Common myeloid progenitor, CD34-positive (primary cell): ENCODE results near the gene BNIP3.

ENCODE experiments used
- CTCF ChIA-PET: fragments of 350-600 bp; sonication (Branson Sonifier 250); formaldehyde crosslinking; loops from one replicate; lab custom pipeline; 2021; ENCODE audit warnings: antibody characterized with exemption; lab: Charles Lee
- POLR2A ChIA-PET: fragments of 350-600 bp; sonication (Branson Sonifier 250); formaldehyde crosslinking; loops from one replicate; lab custom pipeline; 2021; ENCODE audit warnings: antibody characterized with exemption; lab: Charles Lee
- DNase-seq, 3 donors: peaks; one replicate each; pipeline versions ENCODE4 v3.0.0 to v3.0.0-alpha.2; 2013
- H3K27ac ChIP-seq, 2 experiments: 1 replicate in 1 of 2; 2 replicates in 1 of 2; pipeline ENCODE4 v1.7.0; 2013; ENCODE audit warnings: inconsistent platforms in 2 of 2, low read length in 2 of 2, mild to moderate bottlenecking in 2 of 2, low read depth in 1 of 2, moderate library complexity in 1 of 2; ENCODE audit not compliant: severe bottlenecking in 2 of 2, insufficient read depth in 1 of 2, poor library complexity in 1 of 2
- H3K27me3 ChIP-seq, 5 experiments: replicated peaks in 2 of 5; 1 replicate in 3 of 5; 2 replicates in 2 of 5; pipeline versions ENCODE4 v1.6.1 to v1.7.0; 2013; ENCODE audit warnings: low read length in 4 of 5, mild to moderate bottlenecking in 2 of 5, moderate library complexity in 2 of 5, inconsistent platforms in 1 of 5; ENCODE audit not compliant: insufficient read depth in 5 of 5, control insufficient read depth in 4 of 5
- H3K36me3 ChIP-seq, 4 experiments: 1 replicate in 2 of 4; 2 replicates in 2 of 4; pipeline versions ENCODE4 v1.6.1 to v1.7.0; 2013; ENCODE audit warnings: low read length in 3 of 4, control low read depth in 1 of 4, mild to moderate bottlenecking in 1 of 4; ENCODE audit not compliant: control insufficient read depth in 4 of 4, insufficient read depth in 4 of 4
- H3K4me1 ChIP-seq, 4 experiments: 1 replicate in 3 of 4; 2 replicates in 1 of 4; pipeline versions ENCODE4 v1.6.1 to v1.7.1; 2013; ENCODE audit warnings: low read length in 3 of 4, mild to moderate bottlenecking in 3 of 4, control low read depth in 1 of 4, inconsistent platforms in 1 of 4, moderate library complexity in 1 of 4; ENCODE audit not compliant: control insufficient read depth in 4 of 4, insufficient read depth in 4 of 4; ENCODE audit errors: control extremely low read depth in 1 of 4
- H3K4me3 ChIP-seq, 7 experiments: 1 replicate in 4 of 7; 2 replicates in 3 of 7; pipeline versions ENCODE4 v1.5.1 to v1.7.0; 2013; ENCODE audit warnings: mild to moderate bottlenecking in 7 of 7, low read length in 6 of 7, moderate library complexity in 6 of 7, inconsistent platforms in 2 of 7, low read depth in 2 of 7, control low read depth in 1 of 7; ENCODE audit not compliant: insufficient read depth in 4 of 7, control insufficient read depth in 1 of 7; ENCODE audit errors: extremely low read depth in 1 of 7
- H3K9me3 ChIP-seq, 5 experiments: 1 replicate in 4 of 5; 2 replicates in 1 of 5; pipeline versions ENCODE4 v1.6.1 to v1.7.1; 2013; ENCODE audit warnings: low read length in 4 of 5, mild to moderate bottlenecking in 2 of 5, inconsistent platforms in 1 of 5, low read depth in 1 of 5, moderate library complexity in 1 of 5; ENCODE audit not compliant: control insufficient read depth in 4 of 5, insufficient read depth in 2 of 5; ENCODE audit errors: control extremely low read depth in 1 of 5
- WGBS: methylation state at CpG from one replicate; pipeline ENCODE4 v1.1.5; 2013; ENCODE audit not compliant: insufficient coverage; 5-methylcytosine and 5-hydroxymethylcytosine counted together

BNIP3 gene

DNA sequence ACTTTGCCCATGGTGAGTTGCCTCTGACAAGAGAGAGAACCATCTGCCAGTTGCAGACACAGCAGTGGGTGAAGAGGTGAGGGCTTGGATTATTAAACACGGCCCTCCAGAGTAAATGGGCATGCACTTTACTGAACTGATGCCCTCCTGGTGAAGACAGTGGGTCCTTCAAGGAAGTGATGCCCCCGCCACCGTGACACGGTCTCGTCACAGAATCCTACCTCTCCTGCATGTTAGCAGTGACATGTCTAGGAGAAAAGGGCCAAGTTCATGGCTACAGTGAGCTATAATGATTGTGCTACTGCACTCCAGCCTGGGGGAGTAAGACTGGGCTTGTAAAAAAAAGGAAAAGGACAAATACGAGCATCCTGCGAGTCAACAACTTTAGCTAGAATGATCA lies 2.4 kb downstream of the BNIP3 start:
- no peak for DNase-seq
- no peaks in the 10 kb centered on the region for H3K9me3 ChIP-seq
- ChIA-PET POLR2A (no interaction called here), CTCF (interaction anchor here (1.1 kb wide), 1 partner anchor 18 kb away, joined by 3 read pairs; no protein-coding TSS in a partner anchor)
- no peak overlapping the region for H3K27ac ChIP-seq
- WGBS, result 86% methylated on average over 7 of the region's 7 CpGs
- peaks cover 2 to 21% (median 17%) of the 10 kb centered on the region in 4 experiments for H3K4me1 ChIP-seq
- no peak overlapping the region for H3K4me3 ChIP-seq
- peaks cover 2 to 49% (median 7%) of the 10 kb centered on the region in 5 experiments for H3K27me3 ChIP-seq
- no peaks in the 10 kb centered on the region for H3K36me3 ChIP-seq

DNA sequence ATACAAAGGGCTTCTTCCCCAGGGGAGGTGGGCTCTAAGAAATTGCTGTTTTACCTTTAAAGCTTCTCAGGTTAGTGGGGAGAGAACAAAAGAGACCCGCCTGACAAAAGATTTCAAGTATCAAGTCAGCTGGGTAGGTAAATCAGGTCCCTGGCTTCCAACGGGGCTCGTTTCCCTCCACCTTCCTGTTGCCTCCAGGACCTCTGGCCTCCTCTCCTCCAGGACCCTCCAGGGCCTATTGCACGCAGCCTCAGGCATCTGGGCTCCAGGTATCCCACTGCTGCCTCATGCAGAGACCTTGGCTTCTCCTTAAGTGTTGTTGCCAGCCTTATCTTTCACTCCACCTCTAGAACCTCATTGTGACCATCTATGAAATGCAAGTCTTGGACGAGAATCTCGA lies 2.9 kb downstream of the BNIP3 start:
- Histone ChIP-seq H3K36me3 (no peaks in the 10 kb centered on the region), H3K4me1 (peaks cover 2 to 21% (median 17%) of the 10 kb centered on the region in 4 experiments), H3K27ac (no peak overlapping the region), H3K4me3 (no peak overlapping the region), H3K27me3 (peaks cover 2 to 46% (median 7%) of the 10 kb centered on the region in 5 experiments), H3K9me3 (no peaks in the 10 kb centered on the region)
- ChIA-PET CTCF (interaction anchor here (1.1 kb wide), 1 partner anchor 18 kb away, joined by 3 read pairs; no protein-coding TSS in a partner anchor), POLR2A (no interaction called here)
- no peak for DNase-seq
- WGBS, result 86% methylated on average over 4 of the region's 6 CpGs

DNA sequence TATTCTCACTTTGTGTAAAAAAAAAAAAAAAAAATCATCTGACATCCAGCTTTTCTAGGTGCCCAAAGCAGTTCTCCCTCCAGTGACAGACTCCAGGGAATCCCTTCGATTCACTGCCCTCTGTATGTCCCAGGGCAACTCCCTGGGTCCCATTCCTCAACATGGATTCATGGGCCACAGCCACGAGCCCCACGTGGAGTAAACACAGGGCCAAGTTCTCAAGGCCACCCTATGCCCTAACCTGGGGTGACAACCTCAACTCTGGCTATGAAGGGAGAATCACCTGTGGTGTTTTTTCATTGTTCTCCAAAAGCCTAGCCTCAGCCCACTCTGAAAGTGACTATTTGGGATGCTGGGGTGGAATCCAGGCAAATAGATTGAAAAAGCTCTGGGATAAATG lies 3.4 kb downstream of the BNIP3 start:
- peaks cover 2 to 21% (median 17%) of the 10 kb centered on the region in 4 experiments for H3K4me1 ChIP-seq
- no peak overlapping the region for H3K27ac ChIP-seq
- POLR2A ChIA-PET, result no interaction called here
- WGBS, result 94% methylated on average over 2 of the region's 3 CpGs
- CTCF ChIA-PET, result no interaction called here
- H3K36me3 ChIP-seq, result no peaks in the 10 kb centered on the region
- DNase-seq, result no peak
- H3K9me3 ChIP-seq, result no peaks in the 10 kb centered on the region
- H3K27me3 ChIP-seq, result peaks cover 0 to 41% (median 7%) of the 10 kb centered on the region in 5 experiments
- no peak overlapping the region for H3K4me3 ChIP-seq

DNA sequence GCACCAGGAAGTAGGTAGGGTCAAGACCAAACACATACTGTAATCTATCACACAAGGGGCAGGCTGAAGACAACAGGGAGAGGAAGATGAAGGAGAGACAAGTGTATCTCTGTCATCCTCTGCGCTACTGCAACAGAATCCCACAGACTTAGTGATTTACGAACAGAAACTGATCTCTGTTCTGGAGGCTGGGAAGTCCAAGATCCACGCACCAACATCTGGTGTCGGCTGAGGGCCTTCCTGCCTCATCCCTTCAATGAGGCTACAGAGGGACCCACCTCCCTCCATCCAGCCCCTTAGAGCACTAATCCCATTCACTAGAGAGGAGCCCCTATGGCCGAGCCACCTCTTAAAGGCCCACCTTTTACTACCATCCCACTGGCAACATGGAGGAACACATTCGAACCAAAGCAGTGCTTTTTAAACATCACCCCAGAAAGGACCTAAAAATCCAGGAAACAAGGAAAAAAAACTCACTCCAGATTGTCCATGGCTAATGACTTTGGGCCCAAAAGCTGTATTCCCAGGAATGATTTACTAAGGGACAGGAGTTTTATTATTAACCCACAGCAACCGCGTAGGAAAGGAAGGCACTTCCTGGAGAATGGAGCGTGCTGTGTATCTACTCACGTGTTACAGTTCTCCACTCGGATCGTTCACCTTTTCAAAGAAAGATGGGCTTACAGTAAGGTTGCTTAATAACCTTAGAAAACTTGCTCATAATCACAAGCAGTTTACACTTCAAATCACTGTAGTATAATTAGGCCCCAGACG lies 4.2 kb downstream of the BNIP3 start:
- no peak overlapping the region for H3K4me3 ChIP-seq
- DNase-seq, result no peak
- peaks cover 0 to 2% (median 0%) of the 10 kb centered on the region in 4 experiments for H3K36me3 ChIP-seq
- H3K4me1 ChIP-seq, result peaks cover 2 to 17% (median 17%) of the 10 kb centered on the region in 4 experiments
- CTCF ChIA-PET, result no interaction called here
- peaks cover 0 to 33% (median 2%) of the 10 kb centered on the region in 5 experiments for H3K27me3 ChIP-seq
- no peaks in the 10 kb centered on the region for H3K9me3 ChIP-seq
- POLR2A ChIA-PET, result no interaction called here
- no peak overlapping the region for H3K27ac ChIP-seq
- WGBS, result 97% methylated on average over 13 of the region's 13 CpGs

DNA sequence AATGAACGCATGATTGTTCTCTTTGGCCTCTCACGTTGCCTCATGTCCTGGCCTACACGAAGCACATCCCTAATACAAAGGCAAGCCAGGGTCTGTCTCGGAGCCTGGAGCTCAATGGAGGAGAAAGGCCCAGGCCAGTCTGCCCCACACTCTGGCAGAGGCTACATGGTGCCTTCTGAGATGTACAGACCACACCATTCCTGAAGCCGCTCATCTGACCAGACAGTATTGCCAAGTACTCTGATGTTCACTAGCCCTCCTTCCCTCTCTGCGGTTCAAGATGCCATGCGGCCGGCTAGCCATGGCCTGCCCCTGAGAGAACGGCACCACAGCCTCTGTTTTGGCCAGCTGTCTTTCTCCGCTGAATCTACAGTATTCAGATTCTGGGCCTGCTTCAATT lies 5.9 kb downstream of the BNIP3 start:
- POLR2A ChIA-PET, result interaction anchor here (0.6 kb wide), 1 partner anchor 63 kb away, joined by 3 read pairs; no protein-coding TSS in a partner anchor

DNA sequence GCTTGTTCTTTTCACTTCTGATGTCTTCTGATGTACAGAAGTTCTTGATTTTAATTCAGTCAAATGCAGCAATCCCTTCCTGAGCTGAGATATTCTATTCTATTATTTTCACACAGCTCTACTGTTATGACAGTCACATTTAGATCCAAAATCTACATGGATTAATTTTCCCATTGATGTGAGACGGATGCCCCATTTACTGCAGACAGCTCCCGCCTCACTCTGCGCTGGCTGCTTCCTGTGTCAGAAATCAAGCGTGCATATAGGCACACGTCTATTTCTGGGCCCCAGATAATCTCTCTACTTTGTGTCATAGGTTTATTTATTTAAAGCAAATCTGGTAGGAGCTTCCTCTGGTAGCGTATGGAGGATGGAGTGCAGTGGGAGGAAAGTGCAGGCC lies 6.7 kb downstream of the BNIP3 start:
- peaks cover 0 to 17% (median 9%) of the 10 kb centered on the region in 4 experiments for H3K36me3 ChIP-seq
- H3K9me3 ChIP-seq, result no peaks in the 10 kb centered on the region
- no peak overlapping the region for H3K4me3 ChIP-seq
- H3K4me1 ChIP-seq, result peaks cover 0 to 6% (median 1%) of the 10 kb centered on the region in 4 experiments
- H3K27me3 ChIP-seq, result peaks cover 0 to 12% (median 0%) of the 10 kb centered on the region in 5 experiments
- no peak overlapping the region for H3K27ac ChIP-seq
- DNase-seq, result no peak
- WGBS, result 90% methylated on average over 2 of the region's 6 CpGs
- ChIA-PET POLR2A (interaction anchor here (0.6 kb wide), 1 partner anchor 62 kb away, joined by 3 read pairs; no protein-coding TSS in a partner anchor), CTCF (no interaction called here)

More for the DNA sequence above, 5.9 kb downstream of the BNIP3 start:
- H3K9me3 ChIP-seq, result no peaks in the 10 kb centered on the region
- WGBS, result 95% methylated on average over 10 of the region's 10 CpGs
- no peak overlapping the region for H3K4me3 ChIP-seq
- peaks cover 0 to 11% (median 6%) of the 10 kb centered on the region in 4 experiments for H3K36me3 ChIP-seq
- CTCF ChIA-PET, result no interaction called here
- peaks cover 0 to 9% (median 5%) of the 10 kb centered on the region in 4 experiments for H3K4me1 ChIP-seq
- no peak for DNase-seq
- peaks cover 0 to 20% (median under 1%) of the 10 kb centered on the region in 5 experiments for H3K27me3 ChIP-seq
- H3K27ac ChIP-seq, result no peak overlapping the region
